Measurements from ENCODE around the gene COPS7A. TPM values are rescaled to one million over a fixed set of nuclear protein-coding genes. Genes with fewer than 3 reads are reported as not detected.

COPS7A gene
- polyA plus RNA-seq, 3 donors from 2014 or later: 34.1 to 62.1 (median 45.6) TPM

DNA sequence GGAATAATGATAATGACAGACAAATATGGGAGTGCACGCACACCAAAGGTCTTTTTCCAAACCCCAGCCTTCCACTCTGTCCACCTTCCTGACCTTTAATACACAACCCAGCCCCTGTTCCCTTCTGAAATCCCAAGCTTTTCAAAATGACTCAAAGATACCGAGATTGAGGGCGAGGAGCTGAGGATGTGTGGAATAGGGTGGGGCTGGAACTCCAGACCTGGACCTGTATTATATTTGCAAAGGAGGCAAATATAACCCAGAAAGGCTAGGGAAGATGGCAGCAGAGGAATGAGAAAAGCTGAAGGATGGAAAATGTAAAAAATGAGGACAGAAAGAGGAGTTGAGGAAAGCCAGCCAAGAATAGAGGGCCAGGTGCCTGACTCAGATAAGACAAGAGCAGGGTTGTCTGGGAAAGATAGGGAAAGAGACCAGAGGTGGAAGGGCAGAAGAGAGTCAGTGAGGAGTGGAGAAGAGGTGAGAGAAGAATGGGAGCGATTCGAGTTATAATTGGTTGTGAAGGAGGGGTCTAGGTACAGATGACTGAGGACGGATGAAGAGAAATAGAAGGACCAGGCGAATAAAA is 41.3 kb downstream of the COPS7A start:
- peaks cover 26 to 31% of the 10 kb centered on the region in 2 donors for H3K4me1 Mint-ChIP-seq
- H3K27ac Mint-ChIP-seq: peak overlapping the region in 4 of 6 donors; percentile 43 to 67 (median 52)
- peaks cover 13 to 18% (median 15%) of the 10 kb centered on the region in 3 donors for H3K27me3 Mint-ChIP-seq (ENCODE audit: low read depth in 3 of 3)

DNA sequence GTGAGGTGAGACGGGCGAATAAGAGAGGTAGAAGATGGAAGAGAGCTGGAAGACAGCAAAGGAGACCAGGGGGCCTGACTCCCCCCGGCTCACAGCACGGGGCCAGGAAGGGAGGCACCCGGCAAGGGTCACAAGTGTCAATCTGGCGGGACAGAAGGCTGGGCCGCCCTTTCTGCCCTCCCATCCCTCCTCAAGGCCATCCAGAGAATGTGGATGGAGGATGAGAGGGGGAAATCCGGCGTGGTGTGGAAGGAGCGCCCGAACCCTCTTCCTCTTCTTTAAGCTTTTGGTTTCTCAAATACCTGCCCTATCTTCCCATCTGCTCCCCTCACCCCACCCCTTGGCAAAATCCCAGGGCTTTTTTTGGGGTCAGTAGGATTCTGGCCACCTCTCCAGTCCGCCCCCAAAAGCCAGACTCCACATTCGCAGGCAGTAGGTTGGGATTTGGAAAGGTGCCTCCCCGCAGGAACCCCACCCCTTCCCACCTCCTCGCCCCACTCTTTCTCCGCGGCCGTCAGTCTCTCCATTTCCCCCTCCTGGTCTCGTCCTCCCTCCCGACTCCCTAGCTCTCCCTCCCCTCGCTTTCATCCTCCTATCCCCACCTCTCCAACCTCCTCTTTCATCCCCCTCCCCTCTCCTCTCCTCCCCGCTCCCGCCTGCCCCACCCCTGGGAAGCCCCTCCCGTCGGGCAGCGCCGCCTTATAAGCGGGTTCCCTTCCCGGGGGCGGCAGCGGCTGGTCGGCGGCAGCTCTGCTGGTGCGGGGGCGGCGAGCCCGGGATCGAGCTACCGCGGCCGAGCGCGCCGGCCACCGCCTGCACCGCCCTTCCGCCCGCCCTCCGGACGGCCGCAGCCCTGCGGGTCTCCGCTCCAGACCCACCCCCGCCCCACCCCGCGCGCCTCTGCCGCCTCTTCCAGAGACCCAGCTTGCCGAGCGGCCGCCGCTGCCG is 42.1 kb downstream of the COPS7A start, which contains the start of gene PTMS:
Gene PTMS, plus strand, starts transcription at position 730 of the 948 bp plus-strand sequence. CDS start 343 bp downstream, outside the sequence.
- Mint-ChIP-seq H3K9me3 (no peaks in the 10 kb centered on the region), H3K4me1 (peaks cover 26 to 31% of the 10 kb centered on the region in 2 donors), H3K36me3 (no peaks in the 10 kb centered on the region), H3K4me3 (peak within 1 kb of the TSS; percentile 80 to 88 (median 86)), H3K27ac (peak within 1 kb of the TSS in 4 of 6 donors; percentile 30 to 83 (median 46)), H3K27me3 (ENCODE audit: low read depth in 3 of 3) (peaks cover 14 to 19% (median 15%) of the 10 kb centered on the region in 3 donors)
- DNase-seq: no peak

More for the DNA sequence above, 41.3 kb downstream of the COPS7A start:
- peak overlapping the region; percentile 76 to 86 (median 80) for H3K4me3 Mint-ChIP-seq
- H3K36me3 Mint-ChIP-seq: no peaks in the 10 kb centered on the region
- no peaks in the 10 kb centered on the region for H3K9me3 Mint-ChIP-seq
- no peak for DNase-seq

GRCh38 chr12:6766651-6767349 is 43.0 kb downstream of the COPS7A start:
- peaks cover 26 to 31% of the 10 kb centered on the region in 2 donors for H3K4me1 Mint-ChIP-seq
- H3K4me3 Mint-ChIP-seq: peak overlapping the region; percentile 62 to 88 (median 86)
- no peaks in the 10 kb centered on the region for H3K36me3 Mint-ChIP-seq
- H3K9me3 Mint-ChIP-seq: no peaks in the 10 kb centered on the region
- peak overlapping the region in 1 of 6 donors; percentile 83 for H3K27ac Mint-ChIP-seq
- peaks cover 14 to 19% (median 18%) of the 10 kb centered on the region in 3 donors for H3K27me3 Mint-ChIP-seq (ENCODE audit: low read depth in 3 of 3)
- peak; percentile 52 to 55 (median 53) for DNase-seq

- Mint-ChIP-seq H3K4me3 (peak overlapping the region; percentile 62 to 88 (median 86)), H3K36me3 (no peaks in the 10 kb centered on the region), H3K9me3 (no peaks in the 10 kb centered on the region), H3K4me1 (peaks cover 26 to 31% of the 10 kb centered on the region in 2 donors), H3K27me3 (ENCODE audit: low read depth in 3 of 3) (peaks cover 17 to 19% (median 18%) of the 10 kb centered on the region in 3 donors), H3K27ac (peak overlapping the region in 2 of 6 donors; percentile 55 to 83)
- DNase-seq: no peak
Measured at GRCh38 chr12:6767353-6768319, 43.8 kb downstream of the COPS7A start.

GRCh38 chr12:6768437-6768914 is 44.6 kb downstream of the COPS7A start:
- Mint-ChIP-seq H3K27ac (peak overlapping the region in 1 of 6 donors; percentile 30), H3K36me3 (no peaks in the 10 kb centered on the region), H3K27me3 (ENCODE audit: low read depth in 3 of 3) (peaks cover 18 to 19% (median 18%) of the 10 kb centered on the region in 3 donors), H3K4me3 (peak overlapping the region in 3 of 5 donors; percentile 6 to 64 (median 41)), H3K4me1 (peaks cover 26 to 31% of the 10 kb centered on the region in 2 donors), H3K9me3 (no peaks in the 10 kb centered on the region)
- DNase-seq: no peak

DNA sequence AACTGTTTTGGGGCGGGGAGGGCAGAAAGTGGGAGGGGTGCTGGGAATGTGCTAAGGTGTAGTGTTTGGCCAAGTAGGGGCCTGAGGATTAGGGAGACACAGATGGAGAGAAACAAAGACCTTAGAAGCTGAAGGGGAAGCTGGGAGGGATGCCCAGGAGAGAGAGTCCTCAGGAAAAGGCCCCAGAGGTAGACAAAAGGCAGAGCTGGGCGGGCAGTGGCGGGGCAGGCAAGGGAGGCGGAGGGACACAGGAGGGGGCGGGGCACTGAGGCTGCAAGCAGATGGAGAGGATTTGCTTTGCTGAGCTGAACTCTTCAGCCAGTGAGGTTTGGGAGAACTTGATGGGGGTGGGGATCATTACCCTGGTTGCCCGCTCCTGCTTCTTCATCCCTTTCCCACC is 45.1 kb downstream of the COPS7A start:
- Mint-ChIP-seq H3K27ac (peak overlapping the region in 1 of 6 donors; percentile 25), H3K27me3 (ENCODE audit: low read depth in 3 of 3) (peaks cover 16 to 18% (median 18%) of the 10 kb centered on the region in 3 donors), H3K4me1 (peaks cover 25 to 29% of the 10 kb centered on the region in 2 donors), H3K36me3 (no peaks in the 10 kb centered on the region), H3K4me3 (peak overlapping the region in 3 of 5 donors; percentile 12 to 64 (median 13)), H3K9me3 (no peaks in the 10 kb centered on the region)
- no peak for DNase-seq

GRCh38 chr12:6769666-6770065 is 45.8 kb downstream of the COPS7A start:
- Mint-ChIP-seq H3K9me3 (no peaks in the 10 kb centered on the region), H3K4me1 (peaks cover 20 to 22% of the 10 kb centered on the region in 2 donors), H3K27me3 (ENCODE audit: low read depth in 3 of 3) (peaks cover 12 to 18% (median 14%) of the 10 kb centered on the region in 3 donors), H3K27ac (no peak overlapping the region), H3K36me3 (no peaks in the 10 kb centered on the region), H3K4me3 (no peak overlapping the region)
- DNase-seq: no peak

GRCh38 chr12:6770094-6770493 is 46.2 kb downstream of the COPS7A start:
- Mint-ChIP-seq H3K4me1 (peaks cover 18 to 22% of the 10 kb centered on the region in 2 donors), H3K27me3 (ENCODE audit: low read depth in 3 of 3) (peaks cover 12 to 18% (median 14%) of the 10 kb centered on the region in 3 donors), H3K36me3 (no peaks in the 10 kb centered on the region), H3K27ac (no peak overlapping the region), H3K4me3 (no peak overlapping the region), H3K9me3 (no peaks in the 10 kb centered on the region)
- DNase-seq: no peak

DNA sequence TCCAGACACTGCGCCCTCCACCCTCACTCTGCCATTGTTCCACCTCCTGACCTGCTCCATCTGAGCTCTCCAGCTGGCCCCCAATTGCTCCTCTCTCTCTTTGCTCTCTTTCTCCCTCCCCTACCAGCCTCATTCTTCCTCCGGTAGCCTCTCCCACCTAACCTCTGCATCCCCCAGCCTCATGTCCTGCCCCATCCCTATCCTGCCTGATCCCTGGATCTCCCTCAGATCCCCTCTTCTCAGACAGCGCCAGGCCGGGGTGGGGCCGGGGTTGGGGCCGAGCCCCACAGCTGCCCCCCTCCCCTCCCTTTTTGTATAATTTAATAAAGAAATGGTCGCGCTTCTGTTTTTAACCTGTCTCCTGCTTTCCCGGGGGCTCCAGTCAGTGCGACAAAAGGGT is 46.8 kb downstream of the COPS7A start:
- DNase-seq: no peak
- peaks cover 13 to 17% of the 10 kb centered on the region in 2 donors for H3K4me1 Mint-ChIP-seq
- H3K4me3 Mint-ChIP-seq: no peak overlapping the region
- no peak overlapping the region for H3K27ac Mint-ChIP-seq
- H3K36me3 Mint-ChIP-seq: no peaks in the 10 kb centered on the region
- H3K27me3 Mint-ChIP-seq (ENCODE audit: low read depth in 3 of 3): peaks cover 9 to 17% (median 12%) of the 10 kb centered on the region in 3 donors
- H3K9me3 Mint-ChIP-seq: no peaks in the 10 kb centered on the region

GRCh38 chr12:6771091-6771495 is 47.2 kb downstream of the COPS7A start:
- Mint-ChIP-seq H3K27ac (no peak overlapping the region), H3K4me3 (no peak overlapping the region), H3K4me1 (peaks cover 10 to 13% of the 10 kb centered on the region in 2 donors), H3K36me3 (no peaks in the 10 kb centered on the region), H3K27me3 (ENCODE audit: low read depth in 3 of 3) (peaks cover 7 to 17% (median 10%) of the 10 kb centered on the region in 3 donors), H3K9me3 (no peaks in the 10 kb centered on the region)
- no peak for DNase-seq

DNA sequence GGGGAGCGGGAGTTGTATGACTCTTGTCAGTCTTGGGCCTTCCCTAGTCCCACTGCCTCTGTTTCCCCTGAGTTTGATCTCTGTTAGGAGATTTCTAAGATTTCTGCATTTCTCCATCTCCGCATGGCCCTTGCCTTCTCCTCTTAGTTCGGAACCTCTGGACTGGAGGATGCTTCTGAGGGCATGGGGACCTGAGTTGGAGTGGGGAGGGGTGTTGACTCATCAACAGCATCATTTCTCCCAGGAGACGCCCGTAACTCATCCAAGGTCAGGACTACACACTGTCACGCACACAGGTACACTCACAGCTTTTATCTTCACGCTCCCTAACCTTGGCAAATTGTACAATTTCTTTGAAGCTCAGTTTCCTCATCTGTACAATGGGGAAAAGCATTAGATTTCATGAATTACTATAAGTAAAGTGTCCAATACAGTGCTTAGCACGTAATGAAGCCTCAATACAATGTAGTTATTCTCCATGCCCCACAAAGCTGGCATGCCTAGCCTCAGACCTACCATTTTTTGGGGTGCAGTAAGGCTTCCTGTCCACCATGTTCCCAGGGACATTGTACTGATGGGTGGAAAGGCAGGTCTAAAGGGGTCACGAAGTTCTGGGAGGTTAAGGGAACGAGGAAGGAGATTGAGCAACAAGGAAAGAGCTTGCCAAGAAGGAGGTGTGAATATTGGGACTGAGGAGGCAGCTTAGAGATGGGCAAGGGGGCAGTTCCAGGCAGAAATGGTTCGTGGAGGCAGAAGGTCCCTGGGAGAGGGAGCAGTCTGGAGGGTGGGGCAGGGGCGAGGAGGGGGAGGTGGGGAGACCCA is 47.9 kb downstream of the COPS7A start:
- Mint-ChIP-seq H3K4me1 (peaks cover 10 to 13% of the 10 kb centered on the region in 2 donors), H3K27me3 (ENCODE audit: low read depth in 3 of 3) (peaks cover 9 to 17% (median 10%) of the 10 kb centered on the region in 3 donors), H3K36me3 (no peaks in the 10 kb centered on the region)

More for the DNA sequence above, 47.9 kb downstream of the COPS7A start:
- peak overlapping the region in 4 of 5 donors; percentile 20 to 73 (median 26) for H3K4me3 Mint-ChIP-seq
- no peak for DNase-seq
- H3K9me3 Mint-ChIP-seq: no peaks in the 10 kb centered on the region
- peak overlapping the region in 3 of 6 donors; percentile 75 to 84 (median 80) for H3K27ac Mint-ChIP-seq
